KMS-11 (cell line): ENCODE results near the gene HPSE.

ENCODE experiments used
- H2AFZ ChIP-seq: fragments of 200-600 bp; sonication (generic); 2 replicates; pipeline ENCODE4 v1.6.1; 2016; ENCODE audit warnings: antibody characterized with exemption, mixed run types, low read depth
- H3K27ac ChIP-seq: fragments of 200-600 bp; sonication (generic); 2 replicates; pipeline ENCODE4 v1.6.1; 2016; ENCODE audit warnings: mild to moderate bottlenecking, mixed run types
- H3K27me3 ChIP-seq: fragments of 200-600 bp; sonication (generic); 2 replicates; pipeline ENCODE4 v1.6.1; 2017; ENCODE audit warnings: mild to moderate bottlenecking, low read depth, mixed run types, moderate library complexity; ENCODE audit not compliant: insufficient read depth
- H3K36me3 ChIP-seq: fragments of 200-600 bp; sonication (generic); 2 replicates; pipeline ENCODE4 v1.6.1; 2017; ENCODE audit warnings: mild to moderate bottlenecking, mixed run types; ENCODE audit not compliant: insufficient read depth
- H3K4me1 ChIP-seq: fragments of 200-600 bp; sonication (generic); 2 replicates; pipeline ENCODE4 v1.6.1; 2016; ENCODE audit warnings: mild to moderate bottlenecking, low read depth, mixed run types; ENCODE audit not compliant: poor library complexity, severe bottlenecking
- H3K4me2 ChIP-seq: fragments of 200-600 bp; sonication (generic); 2 replicates; pipeline ENCODE4 v1.7.0; 2016; ENCODE audit warnings: mild to moderate bottlenecking, mixed run types
- H3K4me3 ChIP-seq: fragments of 200-600 bp; sonication (generic); IDR thresholded peaks from 2 replicates; pipeline ENCODE4 v1.6.1; 2017; ENCODE audit warnings: low read depth, low read length, mixed read lengths; ENCODE audit not compliant: insufficient read depth
- H3K79me2 ChIP-seq: fragments of 200-600 bp; sonication (generic); 2 replicates; pipeline ENCODE4 v1.6.1; 2016; ENCODE audit warnings: low read depth, mixed run types; ENCODE audit not compliant: insufficient read depth
- H3K9ac ChIP-seq: fragments of 200-600 bp; sonication (generic); 2 replicates; pipeline ENCODE4 v1.6.1; 2016; ENCODE audit warnings: mild to moderate bottlenecking, mixed run types
- H4K20me1 ChIP-seq: fragments of 200-600 bp; sonication (generic); 2 replicates; pipeline ENCODE4 v1.6.1; 2016; ENCODE audit warnings: mild to moderate bottlenecking, mixed run types; ENCODE audit not compliant: insufficient read depth
- TF ChIP-seq, protein P1 (sequence below): fragments of 200-600 bp; sonication (generic); conservative IDR thresholded peaks from 2 replicates; pipeline ENCODE4 v1.6.1; 2017; ENCODE audit warnings: low read depth, mild to moderate bottlenecking, antibody characterized with exemption, low read length, moderate library complexity, mixed read lengths

HPSE gene

DNA sequence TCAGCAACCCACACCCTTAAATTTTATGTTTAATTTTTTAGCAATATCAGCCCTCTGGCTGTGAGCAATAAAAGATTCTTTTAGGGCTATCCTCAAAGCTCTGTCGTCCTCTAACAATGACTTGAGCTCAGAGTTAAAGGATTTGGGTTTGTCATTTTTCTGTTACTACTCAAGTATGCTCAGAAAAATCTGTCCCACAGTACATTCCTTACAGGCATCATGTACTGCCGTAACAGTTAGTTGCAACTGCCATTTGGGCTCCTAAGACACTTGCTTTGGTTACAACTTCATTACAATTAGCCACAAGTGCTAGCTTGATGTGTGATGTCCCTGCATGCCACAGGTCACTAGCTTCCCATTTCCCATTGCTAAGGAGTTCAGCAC, 83.2 kb downstream of the HPSE start:
- TF ChIP-seq, protein P1, sequence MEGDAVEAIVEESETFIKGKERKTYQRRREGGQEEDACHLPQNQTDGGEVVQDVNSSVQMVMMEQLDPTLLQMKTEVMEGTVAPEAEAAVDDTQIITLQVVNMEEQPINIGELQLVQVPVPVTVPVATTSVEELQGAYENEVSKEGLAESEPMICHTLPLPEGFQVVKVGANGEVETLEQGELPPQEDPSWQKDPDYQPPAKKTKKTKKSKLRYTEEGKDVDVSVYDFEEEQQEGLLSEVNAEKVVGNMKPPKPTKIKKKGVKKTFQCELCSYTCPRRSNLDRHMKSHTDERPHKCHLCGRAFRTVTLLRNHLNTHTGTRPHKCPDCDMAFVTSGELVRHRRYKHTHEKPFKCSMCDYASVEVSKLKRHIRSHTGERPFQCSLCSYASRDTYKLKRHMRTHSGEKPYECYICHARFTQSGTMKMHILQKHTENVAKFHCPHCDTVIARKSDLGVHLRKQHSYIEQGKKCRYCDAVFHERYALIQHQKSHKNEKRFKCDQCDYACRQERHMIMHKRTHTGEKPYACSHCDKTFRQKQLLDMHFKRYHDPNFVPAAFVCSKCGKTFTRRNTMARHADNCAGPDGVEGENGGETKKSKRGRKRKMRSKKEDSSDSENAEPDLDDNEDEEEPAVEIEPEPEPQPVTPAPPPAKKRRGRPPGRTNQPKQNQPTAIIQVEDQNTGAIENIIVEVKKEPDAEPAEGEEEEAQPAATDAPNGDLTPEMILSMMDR: no peak
- no peak overlapping the region for H3K4me3 ChIP-seq
- no peaks in the 10 kb centered on the region for H3K27me3 ChIP-seq
- H3K9ac ChIP-seq: no peak overlapping the region
- peaks cover 23% of the 10 kb centered on the region for H3K4me1 ChIP-seq
- no peak overlapping the region for H2AFZ ChIP-seq
- H3K79me2 ChIP-seq: no peaks in the 10 kb centered on the region
- no peaks in the 10 kb centered on the region for H4K20me1 ChIP-seq
- no peak overlapping the region for H3K4me2 ChIP-seq
- no peaks in the 10 kb centered on the region for H3K36me3 ChIP-seq
- no peak overlapping the region for H3K27ac ChIP-seq

DNA sequence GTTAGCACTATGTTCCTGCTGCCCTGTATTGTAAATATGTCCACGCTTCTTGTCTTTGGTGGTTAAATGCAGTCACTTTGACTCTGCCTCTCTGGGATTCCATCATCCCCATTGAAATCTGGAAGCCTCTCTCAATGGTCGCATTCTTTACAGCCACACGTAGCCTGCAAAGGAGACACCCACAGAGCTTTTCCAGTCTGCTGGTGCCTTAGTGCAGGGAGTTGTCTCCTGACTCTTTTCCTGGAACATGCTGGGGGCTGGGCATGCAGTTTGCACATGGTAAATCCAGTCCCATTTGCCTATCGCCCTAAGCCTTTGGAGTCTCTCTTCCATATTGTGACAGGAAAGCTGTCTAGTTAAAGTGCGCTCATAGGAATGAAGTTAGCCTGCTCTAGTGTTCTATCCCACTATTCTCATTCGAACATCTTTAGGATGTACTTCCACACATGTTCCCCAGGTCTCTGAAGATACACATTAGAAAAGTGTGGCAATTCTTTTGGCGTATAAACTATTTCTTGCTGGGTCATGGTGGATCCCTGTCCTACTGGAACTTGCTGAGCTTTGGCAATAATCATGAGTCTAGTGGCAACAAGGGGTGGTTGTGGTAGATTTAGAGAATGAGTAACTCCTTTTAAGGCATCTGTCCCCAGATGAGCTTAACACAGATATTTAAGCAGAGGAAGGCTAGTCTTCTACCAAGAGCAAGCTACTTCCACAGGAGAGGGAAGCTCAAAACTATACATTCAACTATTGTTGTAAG, 83.8 kb downstream of the HPSE start:
- Histone ChIP-seq H3K4me3 (no peak overlapping the region), H2AFZ (no peak overlapping the region), H3K27ac (no peak overlapping the region), H3K4me2 (no peak overlapping the region), H3K79me2 (no peaks in the 10 kb centered on the region), H4K20me1 (no peaks in the 10 kb centered on the region), H3K36me3 (no peaks in the 10 kb centered on the region), H3K9ac (no peak overlapping the region), H3K4me1 (peaks cover 22% of the 10 kb centered on the region), H3K27me3 (no peaks in the 10 kb centered on the region)
- TF ChIP-seq, protein P1: no peak

DNA sequence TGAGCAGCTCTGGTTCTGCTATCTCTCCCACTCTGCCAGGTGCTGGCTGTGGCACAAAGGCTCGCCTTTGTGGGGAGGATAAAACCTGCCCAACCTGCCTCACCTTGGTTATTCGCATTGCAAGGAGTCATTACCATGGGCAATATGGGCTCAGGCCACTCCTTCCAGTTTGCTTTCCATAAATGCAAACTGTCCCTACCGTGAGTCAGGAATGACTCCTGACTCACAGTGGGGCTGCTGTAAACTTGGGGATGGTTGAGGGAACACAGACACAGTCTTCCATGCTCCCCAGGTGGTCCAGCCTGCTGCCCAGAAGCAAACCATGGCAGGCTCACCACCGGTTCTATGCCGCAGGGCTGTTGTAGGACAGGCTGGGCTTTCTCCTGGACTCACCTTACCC, 86.2 kb downstream of the HPSE start:
- Histone ChIP-seq H3K4me2 (no peak overlapping the region), H3K27ac (no peak overlapping the region), H3K9ac (no peak overlapping the region), H3K4me1 (peaks cover 18% of the 10 kb centered on the region), H3K79me2 (no peaks in the 10 kb centered on the region), H4K20me1 (no peaks in the 10 kb centered on the region), H3K27me3 (no peaks in the 10 kb centered on the region), H3K36me3 (no peaks in the 10 kb centered on the region), H2AFZ (no peak overlapping the region), H3K4me3 (no peak overlapping the region)
- TF ChIP-seq, protein P1: no peak

DNA sequence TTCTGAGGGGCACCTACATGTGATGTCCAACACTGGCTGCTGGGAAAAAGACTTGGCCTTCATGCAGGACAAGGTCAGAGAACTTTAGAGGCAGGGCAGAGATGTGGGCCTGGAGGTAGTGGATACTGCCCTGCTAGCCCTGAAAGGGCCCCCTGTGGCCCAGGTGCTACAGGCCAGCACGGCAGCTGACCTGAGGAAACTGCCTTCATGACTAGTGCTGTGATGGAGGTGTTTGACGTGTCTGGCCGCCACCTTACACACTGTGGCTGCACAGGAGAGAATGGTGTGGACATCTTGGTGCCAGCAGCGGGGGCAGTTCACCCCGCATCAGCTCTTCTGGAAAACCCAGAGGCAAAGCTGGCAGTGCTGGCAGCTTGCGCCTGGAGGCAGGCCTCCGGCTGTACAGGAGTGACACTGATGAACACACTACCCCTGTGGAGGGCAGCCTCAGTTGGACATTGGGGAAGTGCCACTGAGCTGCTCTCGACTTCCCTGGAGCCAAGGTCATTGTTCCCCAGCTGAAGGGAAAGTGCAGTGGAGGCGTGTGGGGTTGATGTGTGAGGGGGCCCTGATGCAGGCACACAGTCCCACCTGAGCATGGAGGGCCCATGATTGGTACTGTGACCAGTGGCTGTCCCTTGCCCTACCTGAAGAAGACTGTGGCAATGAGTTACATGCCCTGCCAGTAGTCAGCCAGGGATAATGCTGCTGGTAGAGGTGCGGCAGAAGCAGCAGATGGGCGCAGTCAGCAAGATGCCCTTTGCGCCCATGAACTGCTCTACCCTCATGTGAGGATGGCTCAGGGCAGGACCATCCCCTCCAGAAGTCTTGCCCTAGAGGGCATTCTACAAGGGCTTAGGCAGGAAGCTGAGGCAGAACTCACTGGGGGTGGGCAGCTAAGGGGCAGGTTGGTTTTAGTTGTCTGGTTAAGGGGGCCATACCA, 87.0 kb downstream of the HPSE start:
- Histone ChIP-seq H2AFZ (no peak overlapping the region), H3K27me3 (no peaks in the 10 kb centered on the region), H4K20me1 (no peaks in the 10 kb centered on the region), H3K79me2 (no peaks in the 10 kb centered on the region), H3K4me1 (peaks cover 10% of the 10 kb centered on the region), H3K27ac (no peak overlapping the region), H3K36me3 (no peaks in the 10 kb centered on the region), H3K9ac (no peak overlapping the region), H3K4me3 (no peak overlapping the region), H3K4me2 (no peak overlapping the region)
- TF ChIP-seq, protein P1: no peak
